HG03558 (cell line): ENCODE data around the gene FSTL3.
A peak's percentile ranks its signal among the peaks of the same experiment; 100 is the strongest.
"Not testable (repeated sequence)": the region's sequence is repeated elsewhere in the genome, so short reads cannot be mapped to it uniquely, and the experiment has no call there.

Experiments used
- ATAC-seq: cut with Tn5 transposase; IDR thresholded peaks from one replicate; pipeline ENCODE4 v1.9.1; 2021; ENCODE audit warnings: moderate number of reproducible peaks; ENCODE audit not compliant: unreplicated experiment; ENCODE audit errors: extremely low read depth

FSTL3 gene

DNA sequence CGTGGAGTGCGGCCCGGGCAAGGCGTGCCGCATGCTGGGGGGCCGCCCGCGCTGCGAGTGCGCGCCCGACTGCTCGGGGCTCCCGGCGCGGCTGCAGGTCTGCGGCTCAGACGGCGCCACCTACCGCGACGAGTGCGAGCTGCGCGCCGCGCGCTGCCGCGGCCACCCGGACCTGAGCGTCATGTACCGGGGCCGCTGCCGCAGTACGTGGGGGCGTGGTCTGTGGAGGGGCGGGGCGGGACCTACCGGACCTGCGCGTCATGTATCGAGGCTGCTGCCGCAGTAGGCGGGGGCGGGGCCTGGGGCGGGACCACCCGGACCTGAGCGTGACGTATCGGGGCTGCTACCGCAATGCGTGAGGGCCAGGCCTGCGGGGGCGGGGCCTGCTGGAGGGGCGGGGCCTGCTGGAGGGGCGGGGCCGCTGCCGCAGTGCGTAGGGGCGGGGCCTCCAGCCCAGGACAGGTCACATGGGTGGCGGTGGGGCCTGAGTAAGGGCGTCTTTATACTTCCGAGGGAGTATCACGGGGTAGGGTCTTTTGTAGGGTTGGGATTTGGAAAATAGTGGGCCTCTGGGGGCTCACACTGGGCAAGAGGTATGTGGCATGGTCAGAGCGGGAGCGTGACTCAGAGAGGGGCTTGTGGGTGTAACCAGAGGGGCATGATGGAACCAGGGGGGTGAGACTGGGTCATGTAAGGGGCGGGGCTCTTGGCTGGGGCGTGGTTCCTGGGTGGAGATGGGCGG is 4.3 kb downstream of the FSTL3 start:
- peak; percentile 40 for ATAC-seq

DNA sequence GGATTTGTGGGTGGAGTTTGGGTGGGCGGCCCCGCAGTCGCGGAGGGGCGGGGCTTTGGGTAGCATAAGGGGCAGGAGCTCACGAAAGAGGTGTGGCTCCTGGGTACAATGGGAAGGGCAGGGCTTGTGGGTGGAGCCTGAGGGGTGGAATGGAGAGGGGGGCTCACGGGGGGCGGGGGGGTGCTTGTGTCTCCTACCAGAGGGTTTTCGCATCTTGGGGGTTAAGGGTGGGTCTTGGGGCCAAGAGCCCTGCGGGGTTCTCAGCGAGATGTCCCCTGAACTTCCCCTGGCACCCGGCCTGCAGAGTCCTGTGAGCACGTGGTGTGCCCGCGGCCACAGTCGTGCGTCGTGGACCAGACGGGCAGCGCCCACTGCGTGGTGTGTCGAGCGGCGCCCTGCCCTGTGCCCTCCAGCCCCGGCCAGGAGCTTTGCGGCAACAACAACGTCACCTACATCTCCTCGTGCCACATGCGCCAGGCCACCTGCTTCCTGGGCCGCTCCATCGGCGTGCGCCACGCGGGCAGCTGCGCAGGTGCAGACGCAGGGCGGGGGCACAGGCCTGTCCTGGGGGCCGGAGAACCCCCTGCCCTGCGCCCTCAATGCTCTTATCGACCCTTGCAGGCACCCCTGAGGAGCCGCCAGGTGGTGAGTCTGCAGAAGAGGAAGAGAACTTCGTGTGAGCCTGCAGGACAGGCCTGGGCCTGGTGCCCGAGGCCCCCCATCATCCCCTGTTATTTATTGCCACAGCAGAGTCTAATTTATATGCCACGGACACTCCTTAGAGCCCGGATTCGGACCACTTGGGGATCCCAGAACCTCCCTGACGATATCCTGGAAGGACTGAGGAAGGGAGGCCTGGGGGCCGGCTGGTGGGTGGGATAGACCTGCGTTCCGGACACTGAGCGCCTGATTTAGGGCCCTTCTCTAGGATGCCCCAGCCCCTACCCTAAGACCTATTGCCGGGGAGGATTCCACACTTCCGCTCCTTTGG is 5.1 kb downstream of the FSTL3 start:
- ATAC-seq = peak; percentile 24

DNA sequence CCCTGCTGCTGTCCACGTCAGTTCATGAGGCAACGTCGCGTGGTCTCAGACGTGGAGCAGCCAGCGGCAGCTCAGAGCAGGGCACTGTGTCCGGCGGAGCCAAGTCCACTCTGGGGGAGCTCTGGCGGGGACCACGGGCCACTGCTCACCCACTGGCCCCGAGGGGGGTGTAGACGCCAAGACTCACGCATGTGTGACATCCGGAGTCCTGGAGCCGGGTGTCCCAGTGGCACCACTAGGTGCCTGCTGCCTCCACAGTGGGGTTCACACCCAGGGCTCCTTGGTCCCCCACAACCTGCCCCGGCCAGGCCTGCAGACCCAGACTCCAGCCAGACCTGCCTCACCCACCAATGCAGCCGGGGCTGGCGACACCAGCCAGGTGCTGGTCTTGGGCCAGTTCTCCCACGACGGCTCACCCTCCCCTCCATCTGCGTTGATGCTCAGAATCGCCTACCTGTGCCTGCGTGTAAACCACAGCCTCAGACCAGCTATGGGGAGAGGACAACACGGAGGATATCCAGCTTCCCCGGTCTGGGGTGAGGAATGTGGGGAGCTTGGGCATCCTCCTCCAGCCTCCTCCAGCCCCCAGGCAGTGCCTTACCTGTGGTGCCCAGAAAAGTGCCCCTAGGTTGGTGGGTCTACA is 6.6 kb downstream of the FSTL3 start:
- no peak for ATAC-seq

DNA sequence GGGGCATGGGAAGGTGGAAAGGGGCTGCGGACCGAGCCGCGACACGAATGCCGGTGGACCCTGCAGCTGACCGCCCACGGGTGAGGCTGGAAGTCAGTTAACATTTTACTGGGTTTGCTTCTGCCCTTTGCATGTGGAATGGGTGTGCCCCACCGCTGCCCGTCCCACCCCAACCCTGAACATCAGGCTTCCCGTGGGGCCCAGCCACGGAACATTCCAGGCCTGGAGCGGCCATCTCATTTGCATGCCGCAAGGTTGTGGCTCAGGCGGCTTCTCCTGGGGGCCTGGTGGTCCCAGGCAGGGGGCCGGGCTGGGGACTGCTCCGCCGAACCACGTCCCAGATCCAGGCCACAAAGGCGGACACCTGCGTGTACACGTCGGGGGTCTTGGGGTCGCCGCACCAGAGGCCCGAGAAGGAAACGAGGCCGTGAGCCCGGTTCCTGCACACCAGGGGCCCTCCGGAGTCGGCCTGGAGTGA is 9.3 kb downstream of the FSTL3 start:
- no peak for ATAC-seq

DNA sequence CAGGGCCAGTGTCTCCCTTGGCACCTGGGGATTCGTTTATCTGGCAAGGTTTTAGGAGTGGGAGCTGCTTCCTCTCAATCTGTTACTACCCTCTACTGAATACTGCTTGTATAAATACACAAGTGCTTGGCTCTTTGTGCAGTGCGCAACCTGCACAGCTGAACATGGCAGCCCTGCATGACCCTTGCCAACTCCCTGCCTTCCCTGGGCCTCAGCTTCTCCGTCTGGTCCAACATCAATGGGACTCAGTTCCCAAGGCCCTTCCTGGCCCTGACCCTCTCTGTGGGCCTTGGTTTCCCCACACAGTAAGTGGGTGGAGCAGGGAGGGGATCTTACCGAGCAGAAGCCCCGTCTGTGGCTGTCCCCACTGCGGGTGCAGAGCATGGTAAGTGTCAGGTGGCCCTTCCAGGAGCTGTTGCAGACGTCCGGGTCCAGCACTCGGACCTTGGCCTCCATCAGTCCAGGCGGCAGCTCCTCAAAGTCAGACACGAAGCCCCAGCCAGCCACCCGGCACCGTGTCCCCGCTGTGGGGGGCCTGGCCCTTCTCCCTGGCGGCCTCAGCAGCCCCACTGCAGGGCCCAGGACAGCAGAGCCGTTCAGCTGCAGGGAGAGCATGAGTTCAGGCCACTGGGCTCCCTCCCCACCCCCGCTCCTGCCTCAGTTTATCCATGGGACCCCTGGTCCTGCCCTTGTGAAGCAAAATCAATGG is 10.6 kb downstream of the FSTL3 start:
- no peak for ATAC-seq

DNA sequence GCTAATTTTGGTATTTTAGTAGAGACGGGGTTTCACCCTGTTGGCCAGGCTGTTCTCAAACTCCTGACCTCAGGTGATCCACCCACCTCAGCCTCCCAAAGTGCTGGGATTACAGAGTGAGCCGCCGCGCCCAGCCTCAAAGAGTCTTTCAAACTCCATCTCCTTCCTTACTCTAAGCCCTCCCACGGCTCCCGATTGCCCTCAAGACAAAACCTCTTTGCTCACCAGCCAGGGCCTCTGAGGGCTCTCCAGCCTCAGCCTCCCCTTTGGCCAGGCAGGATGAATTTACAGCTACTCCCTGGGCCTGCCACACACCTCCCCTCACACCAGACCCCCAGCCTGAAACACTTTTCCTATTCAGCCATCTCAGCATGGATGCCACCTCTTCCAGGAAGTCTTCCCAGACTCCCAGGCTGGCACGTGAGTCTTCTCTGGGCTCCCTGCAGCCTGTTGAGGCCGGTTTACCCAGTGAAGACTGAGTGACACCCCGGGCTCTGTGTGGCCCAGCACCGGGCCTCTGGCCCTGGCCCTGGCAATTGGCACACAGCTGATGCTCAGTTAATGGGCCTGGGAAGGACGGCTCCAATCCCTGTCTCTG is 11.5 kb downstream of the FSTL3 start:
- ATAC-seq = no peak

DNA sequence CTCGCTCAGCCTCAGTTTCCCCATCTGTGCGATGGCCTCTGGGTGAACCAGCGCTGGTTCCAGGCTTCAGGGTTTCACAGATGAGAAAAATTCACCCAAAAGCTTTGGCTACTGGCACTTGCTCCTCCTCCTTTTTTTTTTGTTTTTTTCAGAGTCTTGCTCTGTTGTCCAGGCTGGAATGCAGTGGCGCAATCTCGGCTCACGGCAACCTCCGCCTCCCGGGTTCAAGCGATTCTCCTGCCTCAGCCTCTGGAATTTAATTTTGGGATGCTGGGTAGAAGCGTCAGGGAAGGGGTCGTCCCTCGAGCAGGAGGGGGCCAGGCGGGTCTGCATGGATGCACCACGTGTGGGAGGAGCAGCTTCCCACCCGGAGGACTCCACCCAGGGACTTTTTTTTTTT is 12.0 kb downstream of the FSTL3 start:
- ATAC-seq = no peak

DNA sequence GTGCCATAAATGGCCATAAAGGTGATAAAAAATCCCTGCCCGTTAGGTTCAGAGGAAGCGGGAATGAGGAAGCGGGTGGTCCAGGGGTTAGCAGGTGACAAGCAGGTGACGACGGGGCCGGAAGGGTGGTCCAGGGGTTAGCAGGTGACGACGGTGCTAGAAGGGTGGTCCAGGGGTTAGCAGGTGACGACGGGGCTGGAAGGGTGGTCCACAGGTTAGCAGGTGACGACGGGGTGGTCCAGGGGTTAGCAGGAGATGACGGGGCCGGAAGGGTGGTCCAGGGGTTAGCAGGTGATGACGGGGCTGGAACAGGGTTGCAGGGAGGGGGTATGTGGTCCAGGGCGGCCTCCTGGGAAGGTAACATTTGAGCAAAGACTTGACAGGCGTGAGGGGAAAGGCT is 12.8 kb downstream of the FSTL3 start:
- no peak for ATAC-seq

DNA sequence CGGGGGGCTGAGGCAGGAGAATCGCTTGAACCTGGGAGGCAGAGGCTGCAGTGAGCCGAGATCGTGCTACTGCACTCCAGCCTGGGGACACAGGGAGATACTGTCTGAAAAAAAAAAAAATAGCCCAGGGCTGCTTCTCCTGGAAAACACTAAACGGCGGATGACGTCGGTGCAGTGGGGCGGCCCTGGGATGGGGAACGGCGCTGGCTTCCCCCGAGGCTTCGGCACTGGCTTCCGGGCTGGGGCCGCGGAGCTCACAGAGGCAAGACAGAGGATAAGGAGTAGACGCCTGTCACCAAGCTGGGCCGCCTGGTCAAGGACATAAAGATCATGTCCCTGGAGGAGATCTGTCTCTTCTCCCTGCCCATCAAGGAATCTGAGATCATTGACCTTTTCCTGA is 14.0 kb downstream of the FSTL3 start:
- no peak for ATAC-seq

DNA sequence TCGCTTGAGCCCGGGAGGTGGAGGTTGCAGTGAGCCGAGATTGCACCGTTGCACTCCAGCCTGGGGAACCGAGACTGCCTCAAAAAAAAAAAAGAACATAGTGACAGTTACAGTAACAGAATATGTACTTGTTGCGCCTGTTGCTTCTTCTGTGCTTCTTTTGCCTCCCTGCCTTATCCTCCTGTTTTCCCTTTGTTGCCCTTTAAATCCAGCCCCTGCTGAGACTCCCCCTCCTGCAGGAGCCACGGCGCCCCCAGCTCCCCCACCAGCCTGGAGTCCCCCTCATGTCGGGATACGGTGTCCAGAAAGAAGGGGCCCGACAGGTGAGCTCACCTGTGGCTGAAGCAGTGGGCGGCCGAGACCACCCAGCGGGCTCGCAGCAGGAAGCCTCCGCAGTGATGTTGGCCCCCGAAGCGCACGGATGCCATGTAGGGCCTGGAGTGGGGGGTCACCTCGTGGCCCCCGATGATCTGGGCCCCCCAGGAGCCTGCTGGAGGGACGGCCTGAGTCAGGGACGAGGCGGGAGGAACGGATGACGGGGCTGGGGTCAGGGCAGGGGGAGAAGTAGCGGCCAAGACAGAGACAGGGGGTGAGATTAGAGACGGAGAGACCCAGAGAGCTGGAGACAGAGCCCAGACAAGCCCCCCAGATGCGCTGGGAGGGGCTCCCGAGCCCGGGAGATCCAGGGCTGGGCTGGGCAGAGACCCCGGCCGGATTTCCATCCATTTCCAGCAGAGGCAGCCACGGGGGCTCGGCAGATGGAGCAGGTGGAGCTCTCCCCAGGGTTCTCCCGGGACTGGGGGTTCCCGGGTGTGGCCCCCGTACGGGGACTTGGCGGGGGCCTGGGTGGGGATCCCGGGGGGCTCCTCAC is 18.5 kb downstream of the FSTL3 start:
- no peak for ATAC-seq

DNA sequence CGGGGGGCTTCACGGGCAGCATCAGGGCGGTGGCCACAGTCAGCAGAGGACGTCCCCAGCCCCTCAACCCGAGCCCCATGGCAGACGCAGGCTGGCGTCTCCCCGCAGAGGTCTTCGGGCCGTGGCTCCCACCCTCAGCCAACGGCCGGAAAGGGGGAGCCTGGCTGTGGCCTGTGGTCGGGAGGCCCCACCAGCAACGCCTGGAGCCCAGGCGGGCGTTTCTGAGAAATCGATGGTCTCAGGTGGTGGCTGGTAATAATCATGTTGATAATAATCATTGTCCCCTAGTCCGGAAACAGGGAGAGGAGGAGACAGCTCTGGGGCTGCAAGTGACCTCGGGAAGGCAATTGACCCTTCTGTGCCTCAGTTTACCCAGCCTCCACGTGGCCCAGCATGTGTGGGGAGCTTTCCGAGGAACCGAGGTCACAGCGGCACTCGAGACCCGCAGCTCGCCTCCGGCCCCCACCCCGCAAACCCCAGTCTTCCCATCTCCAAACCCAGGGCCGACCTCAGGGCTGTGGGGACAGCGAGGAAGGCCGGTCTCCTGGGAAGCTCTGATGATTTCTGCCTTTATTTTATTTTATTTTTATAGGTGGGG is 19.3 kb downstream of the FSTL3 start, which contains the start of gene PRSS57:
Gene PRSS57, minus strand, starts transcription at position 101 of the 598 bp plus-strand sequence. Its CDS starts 22 bp downstream, at position 79.
- ATAC-seq = no peak

DNA sequence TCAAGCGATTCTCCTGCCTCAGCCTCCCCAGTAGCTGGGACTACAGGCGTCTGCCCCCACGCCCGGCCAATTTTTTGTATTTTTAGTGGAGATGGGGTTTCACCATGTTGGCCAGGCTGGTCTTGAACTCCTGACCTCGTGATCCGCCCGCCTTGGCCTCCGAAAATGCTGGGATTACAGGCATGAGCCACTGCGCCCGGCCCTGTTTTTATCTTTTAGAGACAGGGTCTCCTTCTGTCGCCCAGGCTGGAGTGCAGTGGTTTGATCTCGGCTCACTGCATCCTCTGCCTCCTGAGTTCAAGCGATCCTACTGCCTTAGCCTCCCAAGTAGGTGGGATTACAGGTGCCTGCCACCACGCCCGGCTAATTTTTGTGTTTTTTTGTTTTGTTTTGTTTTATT is 22.3 kb downstream of the FSTL3 start:
- ATAC-seq = not testable (repeated sequence)

DNA sequence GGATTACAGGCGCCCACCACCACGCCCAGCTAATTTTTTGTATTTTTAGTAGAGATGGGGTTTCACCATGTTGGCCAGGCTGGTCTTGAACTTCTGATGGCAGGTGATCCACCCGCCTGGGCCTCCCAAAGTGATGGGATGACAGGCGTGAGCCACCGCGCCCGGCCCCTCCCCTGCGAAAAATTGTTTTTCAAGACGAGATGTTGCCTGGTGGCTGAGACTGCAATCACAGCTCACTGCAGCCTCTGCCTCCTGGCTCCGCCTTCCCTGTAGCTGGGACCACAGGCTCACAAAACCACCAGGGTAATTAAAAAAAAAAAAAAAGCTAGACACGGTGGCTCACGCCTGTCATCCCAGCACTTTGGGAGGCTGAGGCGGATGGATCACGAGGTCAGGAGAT is 23.7 kb downstream of the FSTL3 start:
- not testable (repeated sequence) for ATAC-seq

DNA sequence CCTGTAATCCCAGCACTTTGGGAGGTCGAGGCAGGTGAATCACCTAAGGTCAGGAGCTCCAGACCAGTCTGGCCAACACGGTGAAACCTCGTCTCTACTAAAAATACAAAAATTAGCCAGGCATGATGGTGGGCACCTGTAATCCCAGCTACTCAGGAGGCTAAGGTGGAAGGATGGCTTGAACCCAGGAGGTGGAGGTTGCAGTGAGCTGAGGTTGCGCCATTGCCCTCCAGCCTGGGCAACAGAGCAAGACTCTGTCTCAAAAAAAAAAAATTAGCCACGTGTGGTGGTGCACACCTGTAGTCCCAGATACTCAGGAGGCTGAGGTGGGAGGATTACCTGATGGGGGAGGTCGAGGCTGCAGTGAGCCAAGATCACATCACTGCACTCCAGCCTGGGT is 26.7 kb downstream of the FSTL3 start:
- ATAC-seq = not testable (repeated sequence)

DNA sequence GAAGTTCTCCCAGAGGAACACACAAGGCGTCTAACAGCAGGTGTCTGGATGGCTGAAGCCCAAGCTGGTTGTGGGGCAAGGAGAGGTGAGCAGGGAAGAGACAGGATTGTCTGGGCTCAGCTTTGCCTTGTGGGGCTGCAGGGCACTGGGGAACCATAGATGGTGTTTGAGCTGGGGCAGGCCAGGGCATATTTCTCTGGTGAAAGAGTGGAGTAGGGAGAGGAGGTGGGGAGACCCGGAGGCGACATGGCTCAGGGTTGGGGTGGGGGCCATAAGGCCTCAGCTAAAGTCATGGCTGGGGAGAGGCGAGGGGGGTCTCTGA is 27.1 kb downstream of the FSTL3 start:
- no peak for ATAC-seq

DNA sequence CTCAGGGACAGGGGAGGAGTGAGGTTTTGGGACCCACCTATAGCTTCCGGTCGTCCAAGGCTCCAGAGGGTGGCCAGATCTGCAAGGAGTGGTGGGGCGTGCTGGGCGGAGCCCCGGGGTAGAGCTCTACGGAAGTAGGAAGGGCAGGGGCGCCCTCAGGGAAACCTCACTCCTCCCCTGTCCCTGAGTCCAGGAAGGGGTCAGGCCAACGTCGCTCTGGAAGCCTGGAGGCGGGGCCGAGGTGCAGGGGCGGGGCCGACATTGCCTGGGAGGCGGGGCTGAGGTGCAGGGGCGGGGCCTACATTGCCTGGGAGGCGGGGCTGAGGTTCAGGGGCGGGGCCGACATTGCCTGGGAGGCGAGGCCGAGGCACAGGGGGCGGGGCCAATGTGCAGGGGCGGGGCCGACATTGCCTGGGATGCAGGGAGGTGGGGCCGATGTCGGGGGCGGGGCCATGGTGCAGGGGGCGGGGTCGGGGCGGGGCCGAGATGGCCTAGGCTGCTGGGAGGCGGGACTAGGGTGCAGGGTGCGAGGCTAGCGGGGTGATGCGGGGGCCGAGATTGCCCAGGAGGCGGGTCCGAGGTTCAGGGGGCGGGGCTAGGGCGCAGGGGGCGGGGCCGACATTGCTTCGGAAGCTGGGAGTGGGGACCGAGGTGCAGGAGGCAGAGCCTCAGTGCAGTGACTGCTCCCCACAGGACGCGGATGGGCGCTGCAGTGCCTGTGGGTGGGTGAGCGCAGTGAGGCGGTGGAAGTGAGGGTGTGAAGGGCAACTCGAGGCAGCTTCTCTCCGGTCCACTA is 27.7 kb downstream of the FSTL3 start:
- ATAC-seq = no peak

DNA sequence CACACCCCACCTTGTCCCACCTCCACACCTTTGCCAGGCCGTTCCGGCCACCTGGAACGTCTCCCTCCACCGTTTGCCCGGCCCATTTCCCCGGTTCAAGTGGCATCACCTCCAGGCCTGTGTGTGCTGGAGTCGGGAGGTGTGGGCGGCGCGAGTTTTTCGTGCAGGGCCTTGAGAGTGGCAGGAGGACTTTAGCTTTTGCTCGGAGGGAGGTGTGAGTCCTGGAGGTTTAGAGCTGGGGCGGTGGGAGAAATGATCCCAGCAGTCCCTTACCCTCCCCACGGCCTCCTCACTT is 28.2 kb downstream of the FSTL3 start:
- ATAC-seq = no peak
